Endothelial cell of umbilical vein (primary cell): Measurements from ENCODE around the gene DENR. TPM values are rescaled to one million over a fixed set of nuclear protein-coding genes. Genes with fewer than 3 reads are reported as not detected.

Experiments
- BruUV-seq: library from RNA; stranded (reverse); fragments of 400-500 nt; replicated peaks from 2 replicates; lab custom pipeline; 2021; lab: Mats Ljungman, UMichigan
- CTCF ChIA-PET: fragments of 300-600, 350-600 bp; sonication (Branson Sonifier 250); formaldehyde crosslinking; loops from one replicate; lab custom pipeline; 2021; ENCODE audit warnings: antibody characterized with exemption, inconsistent platforms; lab: Charles Lee
- POLR2A ChIA-PET: fragments of 300-600, 350-600 bp; sonication (Branson Sonifier 250); formaldehyde crosslinking; loops from one replicate; lab custom pipeline; 2021; ENCODE audit warnings: antibody characterized with exemption, inconsistent platforms; lab: Charles Lee
- DNase-seq: peaks from one replicate; pipeline ENCODE4 v3.0.0-alpha.2; 2011; ENCODE audit warnings: low read depth, low spot score
- FAIRE-seq: peaks from 2 replicates; lab custom pipeline; 2011; peaks lifted over from hg19 to GRCh38; lab: Jason Lieb, UNC
- H2AFZ ChIP-seq: 2 replicates; pipeline ENCODE4 v1.6.0; 2012; ENCODE audit warnings: low read depth, low read length, control low read depth, inconsistent platforms
- H3K27ac ChIP-seq: 2 replicates; pipeline ENCODE4 v1.5.1; 2011; ENCODE audit warnings: low read depth, mild to moderate bottlenecking, control low read depth, low read length, moderate library complexity; ENCODE audit not compliant: insufficient read depth
- H3K27me3 ChIP-seq, 2 experiments: 2 replicates each; pipeline versions ENCODE4 v1.6.0 to v1.6.1; 2011; ENCODE audit warnings: low read length in 2 of 2, mixed read lengths in 1 of 2; ENCODE audit not compliant: control insufficient read depth in 2 of 2, insufficient read depth in 2 of 2
- H3K36me3 ChIP-seq, 2 experiments: 2 replicates in 1 of 2; 3 replicates in 1 of 2; pipeline ENCODE4 v1.5.1; 2011; ENCODE audit warnings: low read length in 2 of 2, mild to moderate bottlenecking in 1 of 2, moderate library complexity in 1 of 2; ENCODE audit not compliant: control insufficient read depth in 2 of 2, insufficient read depth in 2 of 2; ENCODE audit errors: extremely low read depth in 1 of 2
- H3K4me1 ChIP-seq: 3 replicates; pipeline ENCODE4 v1.5.1; 2011; ENCODE audit warnings: mild to moderate bottlenecking, low read length; ENCODE audit not compliant: control insufficient read depth, insufficient read depth; ENCODE audit errors: extremely low read depth
- H3K4me2 ChIP-seq: 2 replicates; pipeline ENCODE4 v1.6.1; 2011; ENCODE audit warnings: low read length, control low read depth, mixed read lengths; ENCODE audit not compliant: insufficient read depth
- H3K4me3 ChIP-seq, 3 experiments: fragments of 200-600 bp in 1 of 3; sonication (generic), shearing (Covaris generic) in 1 of 3; replicated peaks in 1 of 3; 2 replicates each; pipeline ENCODE4 v1.5.1; 2011 to 2016; ENCODE audit warnings: control low read depth in 3 of 3, low read length in 3 of 3, mild to moderate bottlenecking in 2 of 3, inconsistent platforms in 1 of 3, low read depth in 1 of 3, moderate library complexity in 1 of 3; ENCODE audit not compliant: insufficient read depth in 1 of 3
- H3K79me2 ChIP-seq: 2 replicates; pipeline ENCODE4 v1.6.0; 2012; ENCODE audit warnings: low read length, inconsistent platforms; ENCODE audit not compliant: control insufficient read depth, insufficient read depth
- H3K9ac ChIP-seq: replicated peaks from 2 replicates; pipeline ENCODE3; 2011; ENCODE audit warnings: low read length, control low read depth; ENCODE audit not compliant: insufficient read depth; ENCODE audit errors: extremely low read depth
- H3K9me1 ChIP-seq: replicated peaks from 3 replicates; pipeline ENCODE4 v1.6.0; 2011; ENCODE audit warnings: mild to moderate bottlenecking, low read length; ENCODE audit not compliant: control insufficient read depth, insufficient read depth; ENCODE audit errors: extremely low read depth
- H3K9me3 ChIP-seq: replicated peaks from 2 replicates; pipeline ENCODE4 v1.5.1; 2012; ENCODE audit warnings: low read length, inconsistent platforms; ENCODE audit not compliant: control insufficient read depth, insufficient read depth
- H4K20me1 ChIP-seq: replicated peaks from 2 replicates; pipeline ENCODE3; 2011; ENCODE audit warnings: mild to moderate bottlenecking, low read length; ENCODE audit not compliant: control insufficient read depth, insufficient read depth; ENCODE audit errors: extremely low read depth
- CTCF ChIP-seq, 2 donors: IDR thresholded peaks; 1 replicate in 1 of 2; 2 replicates in 1 of 2; pipeline ENCODE4 v1.5.1; 2011; ENCODE audit warnings: low read length in 2 of 2, mild to moderate bottlenecking in 2 of 2, moderate library complexity in 2 of 2, control low read depth in 1 of 2, inconsistent platforms in 1 of 2, low read depth in 1 of 2; ENCODE audit not compliant: insufficient read depth in 1 of 2; ENCODE audit errors: extremely low read depth in 1 of 2
- EZH2 ChIP-seq: IDR thresholded peaks from 2 replicates; pipeline ENCODE4 v1.6.1; 2012; ENCODE audit warnings: borderline replicate concordance, low read depth, mild to moderate bottlenecking, moderate library complexity, low read length, inconsistent platforms; ENCODE audit not compliant: severe bottlenecking
- FOS ChIP-seq: IDR thresholded peaks from 2 replicates; pipeline ENCODE4 v1.6.1; 2011; ENCODE audit warnings: mild to moderate bottlenecking, low read length, moderate library complexity, borderline replicate concordance; ENCODE audit not compliant: insufficient read depth
- GATA2 ChIP-seq: IDR thresholded peaks from 2 replicates; pipeline ENCODE4 v1.7.0; 2011; ENCODE audit warnings: low read depth, mild to moderate bottlenecking, moderate library complexity, mixed read lengths, low read length; ENCODE audit not compliant: insufficient read length, insufficient read depth
- JUN ChIP-seq: IDR thresholded peaks from 2 replicates; pipeline ENCODE4 v1.6.1; 2011; ENCODE audit warnings: borderline replicate concordance, low read depth; ENCODE audit not compliant: insufficient read length, insufficient read depth
- MAX ChIP-seq: IDR thresholded peaks from 2 replicates; pipeline ENCODE4 v1.6.1; 2011; ENCODE audit not compliant: insufficient read depth, insufficient read length
- MYC ChIP-seq: IDR thresholded peaks from one replicate; pipeline ENCODE4 v1.6.1; 2011; ENCODE audit warnings: mild to moderate bottlenecking, low read depth, low read length
- POLR2A ChIP-seq: IDR thresholded peaks from 2 replicates; pipeline ENCODE4 v1.6.1; 2012; ENCODE audit warnings: low read depth, mild to moderate bottlenecking, control low read depth, low read length
- POLR2AphosphoS5 ChIP-seq: IDR thresholded peaks from 2 replicates; pipeline ENCODE4 v1.6.1; 2012; ENCODE audit warnings: low read depth, mild to moderate bottlenecking, control low read depth, low read length, moderate library complexity; ENCODE audit not compliant: insufficient read depth
- dilution Hi-C: fragments of 300-500 bp; cut with MboI; formaldehyde crosslinking; loops from one replicate; pipeline ENCODE4 v1.15.0; 2019; ENCODE audit warnings: low sequenced_read_pairs; ENCODE audit not compliant: extremely low pct_ligation_motif_present
- intact Hi-C: fragments of 100-400 bp; cut with micrococcal nuclease; formaldehyde crosslinking; loops from one replicate; pipeline ENCODE4 v1.10.0; 2022
- polyA plus RNA-seq, 4 experiments: library from polyadenylated mRNA; depleted of rRNA in 3 of 4; stranded (reverse) in 3 of 4; unstranded in 1 of 4; fragments of >200 nt; gene quantifications; 2 replicates each; pipeline versions ENCODE4 v1.2.1 to v1.2.3, GENCODE V29; 2011 to 2012; ENCODE audit warnings: missing spikeins in 1 of 4
- total RNA-seq: library from RNA; stranded (reverse); gene quantifications from 2 replicates; pipeline ENCODE4 v1.2.3, GENCODE V29; 2021

DENR gene
- total and polyA plus RNA-seq, 2 donors (not counting 3 experiments of a cell fraction or from before 2014, with no cell fraction given) = 25.8 to 70.3 TPM

DNA sequence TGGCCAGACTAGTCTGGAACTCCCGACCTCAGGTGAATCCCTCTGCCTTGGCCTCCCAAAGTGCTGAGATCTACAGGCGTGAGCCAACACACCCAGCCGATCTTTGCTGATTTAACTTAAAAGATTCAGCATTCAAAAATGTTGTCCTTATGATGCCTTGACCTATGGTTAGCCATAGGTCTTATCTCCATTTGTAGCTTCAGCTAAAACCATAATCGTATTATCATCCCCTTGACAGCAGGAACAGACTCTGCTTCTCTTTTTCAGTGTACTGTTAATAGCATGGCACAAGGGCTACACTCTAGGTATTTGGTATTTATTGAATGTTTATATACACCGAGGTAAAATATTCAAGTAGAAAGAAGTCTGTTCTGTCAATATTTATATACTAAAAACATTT, 37.0 kb downstream of the DENR start:
- TF ChIP-seq CTCF (IDR thresholded peaks at IDR 0.05; ENCODE audit: extremely low read depth in 1 of 2, insufficient read depth in 1 of 2, low read depth in 1 of 2, low read length in 2 of 2) (no peak), MAX (no peak), MYC (no peak), GATA2 (no peak), POLR2AphosphoS5 (no peak), FOS (no peak), POLR2A (no peak), EZH2 (no peak), JUN (no peak)
- no peaks in the 10 kb centered on the region for H3K4me1 ChIP-seq
- H3K79me2 ChIP-seq = no peaks in the 10 kb centered on the region
- DNase-seq (no peak), FAIRE-seq (no peak)
- no peaks in the 10 kb centered on the region for H3K9me1 ChIP-seq
- no peaks in the 10 kb centered on the region for H3K27me3 ChIP-seq
- no peak overlapping the region for H3K27ac ChIP-seq
- no peaks in the 10 kb centered on the region for H4K20me1 ChIP-seq
- BruUV-seq = no TSS peak
- no peak overlapping the region for H3K9ac ChIP-seq
- H3K4me3 ChIP-seq = no peak overlapping the region
- dilution Hi-C loops = no loop called here
- no peak overlapping the region for H2AFZ ChIP-seq
- POLR2A ChIA-PET = no interaction called here
- no peaks in the 10 kb centered on the region for H3K9me3 ChIP-seq
- CTCF ChIA-PET = interaction anchor here (0.6 to 1.8 kb wide), 3 partner anchors 10 to 448 kb away, joined by 3 to 5 read pairs (median 4); no protein-coding TSS in a partner anchor
- no peak overlapping the region for H3K4me2 ChIP-seq
- intact Hi-C loops = loop anchor here (5.0 kb wide), 1 partner anchor 63 kb away; no protein-coding TSS in a partner anchor
- H3K36me3 ChIP-seq = no peaks in the 10 kb centered on the region
